Esophagus squamous epithelium (tissue), 5 donors: ENCODE results near the gene ODC1. TPM values are rescaled to one million over a fixed set of nuclear protein-coding genes. Genes with fewer than 3 reads are reported as not detected.
A peak's percentile ranks its signal among the peaks of the same experiment; 100 is the strongest.

Source experiments
- DNase-seq: peaks from one replicate; lab custom pipeline; 2025; lab: John Stamatoyannopoulos, UW
- H3K27ac ChIP-seq, 4 donors: fragments of 200-600 bp; sonication (generic); one replicate each; pipeline ENCODE4 v1.5.1; 2016 to 2019; ENCODE audit warnings: mild to moderate bottlenecking in 1 of 4
- H3K27me3 ChIP-seq, 4 donors: fragments of 200-600 bp; sonication (generic); 1 replicate in 3 of 4; 2 replicates in 1 of 4; pipeline versions ENCODE4 v1.5.1 to v1.6.0; 2017 to 2021; ENCODE audit warnings: antibody characterized with exemption in 1 of 4
- H3K36me3 ChIP-seq, 3 donors: fragments of 200-600 bp; sonication (generic); one replicate each; pipeline ENCODE4 v1.5.1; 2016 to 2019
- H3K4me1 ChIP-seq, 3 donors: fragments of 200-600 bp; sonication (generic); one replicate each; pipeline ENCODE4 v1.5.1; 2017 to 2019
- H3K4me3 ChIP-seq, 4 donors: fragments of 200-600 bp; sonication (generic); 1 replicate in 3 of 4; 2 replicates in 1 of 4; pipeline ENCODE4 v1.5.1; 2016 to 2019; ENCODE audit warnings: mild to moderate bottlenecking in 2 of 4, moderate library complexity in 1 of 4
- H3K9me3 ChIP-seq, 3 donors: fragments of 200-600 bp; sonication (generic); one replicate each; pipeline ENCODE4 v1.5.1; 2016 to 2019
- POLR2A ChIP-seq, 4 donors: fragments of 450-650 bp; IDR thresholded peaks; one replicate each; pipeline ENCODE4 v1.6.1; 2017; ENCODE audit warnings: antibody characterized with exemption in 4 of 4, mild to moderate bottlenecking in 4 of 4, moderate library complexity in 3 of 4
- WGBS, 2 donors: methylation state at CpG; one replicate each; pipeline ENCODE4 v1.1.5; 2018; 5-methylcytosine and 5-hydroxymethylcytosine counted together
- intact Hi-C: fragments of 100-400 bp; cut with DNase I; formaldehyde crosslinking; loops from one replicate; pipeline ENCODE4 v1.15.0; 2022
- total RNA-seq, 4 donors: library from RNA; depleted of rRNA; stranded (reverse); fragments of >200 nt; gene quantifications; one replicate each; pipeline ENCODE4 v1.1.0, GENCODE V29; 2016
- TF ChIP-seq, protein P1 (sequence below), 6 experiments: fragments of 450-650 bp in 4 of 6; fragments of 200-600 bp in 2 of 6; sonication (generic) in 2 of 6; IDR thresholded peaks; one replicate each; pipeline ENCODE4 v1.5.1; 2016 to 2019; ENCODE audit warnings: antibody characterized with exemption in 6 of 6, mild to moderate bottlenecking in 4 of 6, moderate library complexity in 4 of 6
- donor health status: DM: yes; HTN: yes; CAD: no.

Gene ODC1
- total RNA-seq, 4 donors from 2014 or later, result 14.9 to 66.8 (median 26.3) TPM

DNA sequence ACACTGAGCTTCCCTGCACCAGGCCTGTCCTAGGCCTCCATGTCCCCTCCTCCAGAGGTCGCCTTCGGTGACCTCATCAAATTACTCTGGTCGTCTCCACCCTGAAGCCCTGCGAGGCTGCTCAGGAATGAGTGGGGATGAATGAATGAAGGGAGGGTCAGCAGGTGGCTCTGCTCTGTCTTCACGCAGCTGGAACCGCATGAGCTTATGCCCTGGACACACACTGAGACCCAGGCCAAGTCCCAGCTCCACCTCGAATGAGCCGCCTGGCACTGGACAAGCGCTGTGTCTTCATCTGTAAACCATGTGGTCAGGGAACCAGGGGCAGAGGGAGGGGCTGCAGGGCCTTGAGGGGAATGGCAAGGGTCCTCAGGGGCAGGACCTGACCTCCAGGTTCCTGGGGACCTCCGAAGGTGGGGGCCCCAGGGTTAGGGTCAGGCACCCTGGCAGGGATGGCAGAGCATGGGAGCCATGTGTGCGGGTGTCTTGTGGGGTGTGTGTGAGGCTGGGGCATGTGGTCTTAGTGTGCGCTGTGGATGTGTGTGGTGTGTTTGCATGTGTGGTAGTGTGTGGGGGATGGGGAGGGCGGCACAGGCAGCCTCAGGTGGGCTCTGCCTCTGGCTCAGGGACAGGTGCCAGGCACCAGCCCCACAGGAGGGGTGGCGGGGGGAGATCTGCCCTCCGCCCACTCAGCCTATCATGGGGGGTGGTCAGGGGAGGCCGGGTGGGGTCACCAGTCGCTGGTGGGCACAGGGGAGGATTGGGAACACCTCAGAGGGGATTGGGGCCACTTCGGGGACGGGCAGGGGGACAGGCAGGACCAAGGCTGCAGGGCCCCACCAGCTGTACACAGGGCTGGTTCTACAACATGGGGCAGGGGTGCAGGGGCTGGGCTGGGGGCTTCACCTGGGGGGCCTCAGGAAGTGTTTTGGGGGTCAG is 13.9 kb downstream of the ODC1 start:
- no peak for DNase-seq
- 67 to 77% methylated on average over 1 to 4 of the region's 19 CpGs for WGBS, 2 donors
- peaks cover 0 to 23% (median 11%) of the 10 kb centered on the region in 3 donors for H3K4me1 ChIP-seq
- H3K9me3 ChIP-seq, result no peaks in the 10 kb centered on the region
- peaks cover 0 to 17% (median 0%) of the 10 kb centered on the region in 4 donors for H3K27me3 ChIP-seq
- no peak overlapping the region for H3K27ac ChIP-seq
- no peak for TF ChIP-seq POLR2A (IDR thresholded peaks at IDR 0.05)
- TF ChIP-seq, protein P1, sequence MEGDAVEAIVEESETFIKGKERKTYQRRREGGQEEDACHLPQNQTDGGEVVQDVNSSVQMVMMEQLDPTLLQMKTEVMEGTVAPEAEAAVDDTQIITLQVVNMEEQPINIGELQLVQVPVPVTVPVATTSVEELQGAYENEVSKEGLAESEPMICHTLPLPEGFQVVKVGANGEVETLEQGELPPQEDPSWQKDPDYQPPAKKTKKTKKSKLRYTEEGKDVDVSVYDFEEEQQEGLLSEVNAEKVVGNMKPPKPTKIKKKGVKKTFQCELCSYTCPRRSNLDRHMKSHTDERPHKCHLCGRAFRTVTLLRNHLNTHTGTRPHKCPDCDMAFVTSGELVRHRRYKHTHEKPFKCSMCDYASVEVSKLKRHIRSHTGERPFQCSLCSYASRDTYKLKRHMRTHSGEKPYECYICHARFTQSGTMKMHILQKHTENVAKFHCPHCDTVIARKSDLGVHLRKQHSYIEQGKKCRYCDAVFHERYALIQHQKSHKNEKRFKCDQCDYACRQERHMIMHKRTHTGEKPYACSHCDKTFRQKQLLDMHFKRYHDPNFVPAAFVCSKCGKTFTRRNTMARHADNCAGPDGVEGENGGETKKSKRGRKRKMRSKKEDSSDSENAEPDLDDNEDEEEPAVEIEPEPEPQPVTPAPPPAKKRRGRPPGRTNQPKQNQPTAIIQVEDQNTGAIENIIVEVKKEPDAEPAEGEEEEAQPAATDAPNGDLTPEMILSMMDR (IDR thresholded peaks at IDR 0.05), result no peak
- peaks cover 0 to 3% (median 0%) of the 10 kb centered on the region in 3 donors for H3K36me3 ChIP-seq
- no peak overlapping the region for H3K4me3 ChIP-seq
- intact Hi-C loops, result loop anchor here (5.0 to 10.0 kb wide), 2 partner anchors 307 to 359 kb away; no protein-coding TSS in a partner anchor

DNA sequence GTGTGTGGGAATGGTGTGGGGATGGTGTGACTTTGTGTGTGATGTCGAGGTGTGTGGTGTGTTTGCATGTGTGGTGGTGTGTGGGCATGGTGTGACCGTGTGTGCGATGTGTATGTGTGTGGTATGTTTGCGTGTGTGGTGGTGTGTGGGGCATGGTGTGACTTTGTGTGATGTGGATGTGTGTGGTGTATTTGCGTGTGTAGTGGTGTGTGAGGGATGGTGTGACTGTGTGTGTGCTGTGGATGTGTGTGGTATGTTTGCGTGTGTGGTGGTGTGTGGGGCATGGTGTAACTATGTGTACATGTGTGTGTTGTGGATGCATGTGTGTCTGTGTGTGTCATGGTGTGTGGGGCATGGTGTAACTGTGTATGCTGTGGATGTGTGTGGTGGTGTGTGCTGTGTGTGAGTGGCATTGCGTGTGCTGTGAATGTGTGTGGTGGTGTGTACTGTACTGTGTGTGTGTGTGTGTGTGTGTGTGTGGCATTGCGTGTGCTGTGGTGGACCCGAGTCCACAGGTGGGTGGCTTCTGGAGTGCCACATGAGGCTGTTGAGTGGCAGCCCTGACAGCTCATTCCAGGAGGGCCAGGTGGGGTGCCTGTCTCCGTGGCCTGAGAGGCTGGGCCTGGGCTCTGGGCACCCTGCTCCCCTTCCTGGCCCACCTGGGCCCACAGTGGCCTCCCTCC is 14.7 kb downstream of the ODC1 start:
- 86 to 92% methylated on average over 9 of the region's 10 CpGs for WGBS, 2 donors
- peaks cover 0 to 23% (median 11%) of the 10 kb centered on the region in 3 donors for H3K4me1 ChIP-seq
- no peak overlapping the region for H3K27ac ChIP-seq
- H3K36me3 ChIP-seq, result no peaks in the 10 kb centered on the region
- no peak for TF ChIP-seq POLR2A (IDR thresholded peaks at IDR 0.05)
- TF ChIP-seq, protein P1 (IDR thresholded peaks at IDR 0.05), result no peak
- intact Hi-C loops, result loop anchor here (5.0 to 10.0 kb wide), 2 partner anchors 306 to 359 kb away; no protein-coding TSS in a partner anchor
- no peak for DNase-seq
- peaks cover 0 to 17% (median 0%) of the 10 kb centered on the region in 4 donors for H3K27me3 ChIP-seq
- no peaks in the 10 kb centered on the region for H3K9me3 ChIP-seq
- H3K4me3 ChIP-seq, result peak overlapping the region in 1 of 4 donors; percentile 71

DNA sequence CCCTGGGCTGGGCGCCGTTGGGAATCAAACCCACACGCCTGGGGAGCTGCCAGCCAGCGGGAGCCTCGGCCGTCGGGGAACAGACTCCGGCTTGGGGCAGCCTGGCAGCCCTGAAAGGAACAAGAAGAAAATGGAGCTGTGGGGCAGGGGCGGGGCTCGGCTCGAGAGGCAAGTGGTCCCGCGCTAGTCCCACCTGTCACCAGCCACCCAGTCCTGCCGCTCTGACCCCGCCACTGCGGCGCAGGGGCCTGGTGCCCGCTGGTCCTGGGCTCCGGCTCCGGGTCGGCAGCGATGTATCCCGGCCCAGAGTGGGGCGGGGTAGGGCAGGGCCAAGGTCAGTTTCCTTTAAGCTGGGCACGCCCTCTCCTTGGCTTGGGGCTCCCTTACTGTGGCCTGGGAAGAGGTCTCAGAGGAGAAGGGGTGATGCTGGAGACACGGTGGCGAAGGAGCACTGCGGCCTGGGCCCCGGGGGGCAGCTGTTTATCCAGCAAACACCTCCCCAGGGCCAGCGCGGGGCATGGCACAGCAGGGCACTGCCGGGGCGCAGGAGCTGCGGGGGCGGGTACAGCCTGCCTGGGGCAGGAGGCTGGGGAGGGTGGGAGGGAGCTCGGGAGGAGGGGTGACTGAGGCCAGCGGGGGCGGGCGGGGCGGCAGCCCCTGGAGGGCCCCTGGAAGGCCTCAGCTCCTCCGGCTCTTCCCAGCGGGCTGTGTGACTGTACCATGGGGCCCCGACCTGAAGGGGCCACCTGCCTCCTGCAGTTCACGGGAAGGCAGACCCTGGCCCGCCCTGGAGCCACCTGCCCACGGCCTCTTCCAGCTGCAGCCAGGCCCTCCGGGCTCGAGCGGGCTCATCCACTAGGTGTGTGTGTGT is 15.6 kb downstream of the ODC1 start:
- Histone ChIP-seq H3K36me3 (no peaks in the 10 kb centered on the region), H3K27ac (no peak overlapping the region), H3K4me3 (peak overlapping the region; percentile 4 to 71 (median 34)), H3K4me1 (peaks cover 0 to 23% (median 11%) of the 10 kb centered on the region in 3 donors), H3K27me3 (peaks cover 0 to 17% (median 0%) of the 10 kb centered on the region in 4 donors), H3K9me3 (no peaks in the 10 kb centered on the region)
- no peak for TF ChIP-seq POLR2A (IDR thresholded peaks at IDR 0.05)
- TF ChIP-seq, protein P1 (IDR thresholded peaks at IDR 0.05), result no peak
- WGBS, 2 donors, result 15 to 36% methylated on average over 3 to 4 of the region's 49 CpGs
- DNase-seq, result no peak
- intact Hi-C loops, result loop anchor here (5.0 to 10.0 kb wide), 2 partner anchors 305 to 358 kb away; no protein-coding TSS in a partner anchor

DNA sequence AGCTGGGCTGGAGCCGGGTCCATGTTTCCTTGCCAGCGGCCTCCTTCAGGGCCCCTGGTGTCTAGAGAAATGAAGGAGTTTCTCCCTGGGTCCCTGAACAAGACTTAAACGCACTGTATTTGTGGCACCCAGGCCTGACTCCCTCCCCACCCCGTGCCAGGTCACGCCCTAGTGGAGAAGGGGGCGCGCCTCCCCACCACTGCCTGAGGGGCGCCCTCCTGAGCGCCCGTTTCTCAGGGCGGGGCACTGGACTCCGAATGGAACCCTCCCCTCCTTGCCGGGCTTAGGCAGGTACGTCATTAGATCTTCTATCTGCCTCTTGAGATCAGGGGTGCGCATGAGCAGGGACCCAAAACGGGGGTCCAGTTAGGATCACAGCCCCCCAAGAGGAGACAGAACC is 16.3 kb downstream of the ODC1 start:
- no peak for TF ChIP-seq POLR2A (IDR thresholded peaks at IDR 0.05)
- TF ChIP-seq, protein P1 (IDR thresholded peaks at IDR 0.05), result no peak
- Histone ChIP-seq H3K4me1 (peaks cover 0 to 23% (median 11%) of the 10 kb centered on the region in 3 donors), H3K27ac (no peak overlapping the region), H3K27me3 (peaks cover 0 to 17% (median 0%) of the 10 kb centered on the region in 4 donors), H3K4me3 (peak overlapping the region in 3 of 4 donors; percentile 4 to 71 (median 49)), H3K36me3 (peaks cover 0 to 7% (median 0%) of the 10 kb centered on the region in 3 donors), H3K9me3 (no peaks in the 10 kb centered on the region)
- 61 to 68% methylated on average over 3 to 5 of the region's 16 CpGs for WGBS, 2 donors
- intact Hi-C loops, result loop anchor here (5.0 to 10.0 kb wide), 2 partner anchors 304 to 357 kb away; no protein-coding TSS in a partner anchor
- no peak for DNase-seq
